Progenitor cell of endocrine pancreas (in vitro differentiated cells): Measurements from ENCODE around the gene TMEM165. TPM values are rescaled to one million over a fixed set of nuclear protein-coding genes. Genes with fewer than 3 reads are reported as not detected.

Experiments
- DNase-seq: peaks from one replicate; pipeline ENCODE4 v3.0.0; 2021; ENCODE audit warnings: low spot score; ENCODE audit not compliant: unreplicated experiment
- H3K27ac Mint-ChIP-seq: 2 replicates; pipeline ENCODE4 v1.8.0; 2021; ENCODE audit warnings: mild to moderate bottlenecking, moderate library complexity, mixed read lengths
- H3K27me3 Mint-ChIP-seq: 2 replicates; pipeline ENCODE4 v1.8.0; 2021; ENCODE audit warnings: mixed read lengths
- H3K36me3 Mint-ChIP-seq: 2 replicates; pipeline ENCODE4 v1.8.0; 2022; ENCODE audit warnings: mixed read lengths; ENCODE audit not compliant: insufficient read depth
- H3K4me1 Mint-ChIP-seq: 2 replicates; pipeline ENCODE4 v1.8.0; 2021; ENCODE audit warnings: low read depth, mixed read lengths
- H3K4me3 Mint-ChIP-seq: 2 replicates; pipeline ENCODE4 v1.8.0; 2021; ENCODE audit warnings: low read depth, mild to moderate bottlenecking, moderate library complexity, mixed read lengths
- H3K9me3 Mint-ChIP-seq: 2 replicates; pipeline ENCODE4 v1.8.0; 2021; ENCODE audit warnings: low read depth, mixed read lengths
- CTCF ChIP-seq: fragments of 200-600 bp; sonication (generic); IDR thresholded peaks from one replicate; pipeline ENCODE4 v1.5.0; 2021; ENCODE audit warnings: antibody characterized with exemption, mild to moderate bottlenecking; ENCODE audit not compliant: unreplicated experiment
- total RNA-seq: library from RNA; stranded (reverse); gene quantifications from 2 replicates; pipeline ENCODE4 v1.2.1, GENCODE V29; 2021

TMEM165 gene
- total RNA-seq, 1 donor from 2014 or later: 65.7 TPM

GRCh38 chr4:55363691-55364351 is 31.9 kb upstream of the TMEM165 start:
- Mint-ChIP-seq H3K27ac (peak overlapping the region; percentile 24), H3K36me3 (peaks cover 3% of the 10 kb centered on the region), H3K27me3 (no peaks in the 10 kb centered on the region), H3K4me3 (no peak overlapping the region), H3K9me3 (no peaks in the 10 kb centered on the region), H3K4me1 (no peaks in the 10 kb centered on the region)
- no peak for TF ChIP-seq CTCF
- DNase-seq: no peak

GRCh38 chr4:55364691-55365344 is 30.9 kb upstream of the TMEM165 start:
- no peaks in the 10 kb centered on the region for H3K27me3 Mint-ChIP-seq
- no peaks in the 10 kb centered on the region for H3K4me1 Mint-ChIP-seq
- no peak overlapping the region for H3K27ac Mint-ChIP-seq
- H3K36me3 Mint-ChIP-seq: peaks cover 3% of the 10 kb centered on the region
- DNase-seq: no peak
- H3K9me3 Mint-ChIP-seq: no peaks in the 10 kb centered on the region
- TF ChIP-seq CTCF: no peak
- no peak overlapping the region for H3K4me3 Mint-ChIP-seq

- Mint-ChIP-seq H3K27me3 (no peaks in the 10 kb centered on the region), H3K4me1 (no peaks in the 10 kb centered on the region), H3K4me3 (no peak overlapping the region), H3K9me3 (no peaks in the 10 kb centered on the region), H3K36me3 (peaks cover 3% of the 10 kb centered on the region), H3K27ac (no peak overlapping the region)
- DNase-seq: no peak
- TF ChIP-seq CTCF: no peak
Observed at GRCh38 chr4:55365345-55365728, 30.4 kb upstream of the TMEM165 start.

- H3K4me1 Mint-ChIP-seq: no peaks in the 10 kb centered on the region
- no peak for DNase-seq
- H3K27ac Mint-ChIP-seq: no peak overlapping the region
- no peak for TF ChIP-seq CTCF
- H3K36me3 Mint-ChIP-seq: peaks cover 3% of the 10 kb centered on the region
- no peak overlapping the region for H3K4me3 Mint-ChIP-seq
- H3K9me3 Mint-ChIP-seq: no peaks in the 10 kb centered on the region
- H3K27me3 Mint-ChIP-seq: no peaks in the 10 kb centered on the region
Observed at GRCh38 chr4:55366621-55367020, 29.1 kb upstream of the TMEM165 start.

- Mint-ChIP-seq H3K4me3 (no peak overlapping the region), H3K4me1 (no peaks in the 10 kb centered on the region), H3K36me3 (peaks cover 2% of the 10 kb centered on the region), H3K27me3 (no peaks in the 10 kb centered on the region), H3K9me3 (no peaks in the 10 kb centered on the region), H3K27ac (no peak overlapping the region)
- DNase-seq: no peak
- TF ChIP-seq CTCF: no peak
Observed at GRCh38 chr4:55367084-55367722, 28.6 kb upstream of the TMEM165 start.
